Measurements from ENCODE around the gene RNASE4.
A peak's percentile ranks its signal among the peaks of the same experiment; 100 is the strongest.

The RNASE4 gene

DNA sequence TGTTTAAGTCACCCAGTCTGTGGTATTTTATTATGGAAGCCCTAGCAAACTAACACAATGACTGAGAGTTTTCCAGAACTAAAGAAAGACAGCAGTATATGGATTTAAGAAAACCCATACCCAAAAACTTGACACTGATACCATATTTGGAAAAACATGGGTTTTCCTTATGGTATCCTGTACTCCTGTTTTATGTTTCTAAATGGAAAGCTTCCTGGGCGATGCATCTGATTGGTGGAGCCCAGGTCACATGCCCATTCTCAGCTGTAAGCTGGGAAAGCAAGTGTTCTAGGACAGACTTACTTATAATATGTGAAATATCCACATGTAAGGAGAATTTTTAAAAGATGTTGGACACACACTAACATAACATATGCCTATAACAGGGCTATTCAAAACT, 4.5 kb upstream of the RNASE4 start:
- no peak overlapping the region for H3K27ac ChIP-seq (ENCODE audit: low read depth, low read length)
- peaks cover 13% of the 10 kb centered on the region for H3K4me1 ChIP-seq (ENCODE audit: control insufficient read depth, insufficient read depth, low read length)
- no peaks in the 10 kb centered on the region for H3K36me3 ChIP-seq (ENCODE audit: control insufficient read depth, insufficient read depth, low read length)
- H3K4me3 ChIP-seq (ENCODE audit: low read depth, low read length), result peak overlapping the region; percentile 96
- H3K9ac ChIP-seq (ENCODE audit: low read length), result no peak overlapping the region
- no peaks in the 10 kb centered on the region for H3K9me3 ChIP-seq (ENCODE audit: control insufficient read depth, insufficient read depth, low read depth, low read length)
- H3K27me3 ChIP-seq (ENCODE audit: control insufficient read depth, insufficient read depth, low read length), result no peaks in the 10 kb centered on the region

DNA sequence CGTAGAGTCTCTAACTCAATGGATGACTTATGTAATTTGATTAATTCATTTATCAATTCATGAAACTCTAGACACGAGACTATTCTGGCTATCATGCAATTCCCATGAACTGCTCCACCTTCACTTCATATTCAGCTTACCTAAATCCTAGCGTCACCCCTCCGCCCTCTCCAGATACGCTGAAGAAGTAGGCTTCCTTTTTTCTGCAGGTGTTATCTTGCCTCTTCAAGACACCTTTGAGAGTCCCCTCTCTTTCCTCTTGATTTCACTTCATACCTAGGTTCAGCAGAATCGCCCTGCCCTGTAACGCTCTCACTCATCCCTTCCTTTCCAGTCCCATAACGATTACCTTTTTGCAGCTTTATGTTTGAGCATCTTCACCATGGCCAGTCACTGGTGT, 4.0 kb upstream of the RNASE4 start:
- no peaks in the 10 kb centered on the region for H3K27me3 ChIP-seq (ENCODE audit: control insufficient read depth, insufficient read depth, low read length)
- peak overlapping the region; percentile 96 for H3K4me3 ChIP-seq (ENCODE audit: low read depth, low read length)
- no peak overlapping the region for H3K27ac ChIP-seq (ENCODE audit: low read depth, low read length)
- no peaks in the 10 kb centered on the region for H3K36me3 ChIP-seq (ENCODE audit: control insufficient read depth, insufficient read depth, low read length)
- peaks cover 17% of the 10 kb centered on the region for H3K4me1 ChIP-seq (ENCODE audit: control insufficient read depth, insufficient read depth, low read length)
- H3K9ac ChIP-seq (ENCODE audit: low read length), result no peak overlapping the region
- no peaks in the 10 kb centered on the region for H3K9me3 ChIP-seq (ENCODE audit: control insufficient read depth, insufficient read depth, low read depth, low read length)

DNA sequence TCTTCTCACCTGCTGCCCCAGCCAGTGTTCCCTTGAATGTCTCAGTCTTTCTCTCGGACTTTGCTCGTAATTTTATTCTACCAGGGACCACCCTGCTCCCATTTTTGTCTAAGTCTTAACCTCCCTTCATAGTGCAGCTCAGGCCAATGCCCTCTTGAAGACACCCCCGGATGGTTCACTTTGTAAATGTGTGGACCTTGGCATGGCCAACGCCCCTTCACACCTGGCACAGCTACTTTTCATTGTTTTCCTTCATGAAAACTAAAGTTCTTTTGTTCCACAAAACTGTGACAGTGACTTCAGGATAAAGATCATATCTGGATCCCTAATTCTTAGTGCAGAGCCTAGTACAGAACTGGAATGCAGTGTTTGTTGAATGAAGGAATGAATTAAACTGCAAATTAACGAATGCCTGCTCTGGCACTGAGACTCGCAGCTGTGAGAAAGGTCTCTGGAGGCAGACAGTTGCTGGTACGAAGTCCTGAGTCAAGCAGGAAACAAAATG, 3.5 kb upstream of the RNASE4 start:
- Histone ChIP-seq H3K4me3 (ENCODE audit: low read depth, low read length) (peak overlapping the region; percentile 96), H3K9ac (ENCODE audit: low read length) (peak overlapping the region; percentile 71), H3K9me3 (ENCODE audit: control insufficient read depth, insufficient read depth, low read depth, low read length) (no peaks in the 10 kb centered on the region), H3K4me1 (ENCODE audit: control insufficient read depth, insufficient read depth, low read length) (peaks cover 19% of the 10 kb centered on the region), H3K27ac (ENCODE audit: low read depth, low read length) (no peak overlapping the region), H3K36me3 (ENCODE audit: control insufficient read depth, insufficient read depth, low read length) (no peaks in the 10 kb centered on the region), H3K27me3 (ENCODE audit: control insufficient read depth, insufficient read depth, low read length) (no peaks in the 10 kb centered on the region)

DNA sequence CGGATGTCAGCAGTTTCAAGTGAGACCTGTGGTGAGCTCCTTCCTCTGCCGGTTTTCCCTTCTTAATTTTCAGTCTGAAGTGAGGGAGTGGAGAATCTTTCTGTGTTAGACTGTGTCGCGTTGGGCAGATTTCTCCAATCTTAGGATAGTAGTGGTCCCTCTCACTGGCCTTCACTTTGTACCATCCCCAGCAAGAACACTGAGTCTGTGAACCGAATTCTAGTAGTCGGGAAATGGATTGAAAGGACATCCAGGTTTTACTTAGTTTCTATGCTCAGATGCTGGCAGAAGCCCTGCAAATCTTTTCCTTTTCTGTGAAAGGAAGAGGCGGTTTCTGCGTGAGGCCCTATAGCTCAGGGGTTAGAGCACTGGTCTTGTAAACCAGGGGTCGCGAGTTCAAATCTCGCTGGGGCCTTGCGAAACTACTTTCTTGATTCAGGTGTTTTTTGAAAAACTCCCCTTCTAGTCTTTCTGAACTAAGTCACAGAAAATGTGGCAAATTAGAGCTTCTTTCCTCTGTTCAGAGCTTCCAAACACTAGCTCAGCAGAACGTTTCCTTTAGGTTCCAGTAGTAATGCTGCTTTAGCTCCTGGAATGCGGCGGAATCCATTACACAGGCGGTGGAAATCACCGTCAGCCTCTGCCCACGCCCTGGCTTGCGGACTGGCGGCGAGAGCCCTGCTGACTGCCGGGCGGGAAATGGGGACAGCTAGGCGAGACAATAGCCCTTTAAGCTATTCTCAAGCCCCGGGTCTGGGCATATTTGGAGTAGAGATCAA, 2.8 kb upstream of the RNASE4 start:
- H3K9me3 ChIP-seq (ENCODE audit: control insufficient read depth, insufficient read depth, low read depth, low read length), result no peaks in the 10 kb centered on the region
- H3K9ac ChIP-seq (ENCODE audit: low read length), result peak overlapping the region; percentile 89
- H3K4me1 ChIP-seq (ENCODE audit: control insufficient read depth, insufficient read depth, low read length), result peaks cover 16% of the 10 kb centered on the region
- H3K36me3 ChIP-seq (ENCODE audit: control insufficient read depth, insufficient read depth, low read length), result no peaks in the 10 kb centered on the region
- peak overlapping the region; percentile 86 for H3K27ac ChIP-seq (ENCODE audit: low read depth, low read length)
- no peaks in the 10 kb centered on the region for H3K27me3 ChIP-seq (ENCODE audit: control insufficient read depth, insufficient read depth, low read length)
- H3K4me3 ChIP-seq (ENCODE audit: low read depth, low read length), result peak overlapping the region; percentile 96

DNA sequence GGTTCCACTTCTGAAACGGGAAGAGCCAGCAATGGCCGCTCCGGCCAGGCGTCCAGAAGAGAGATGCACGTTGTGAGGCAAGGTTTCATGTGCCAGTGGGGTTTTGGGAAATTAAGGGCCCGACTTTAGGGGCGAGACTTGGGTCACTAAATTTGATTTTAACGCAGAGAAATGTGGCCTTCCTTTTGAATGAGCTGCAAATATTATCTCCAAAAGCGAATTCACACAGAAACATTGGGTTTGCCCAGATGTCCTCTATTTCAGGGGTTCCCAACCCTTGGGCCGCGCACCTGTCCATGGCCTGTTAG, 2.3 kb upstream of the RNASE4 start:
- peak overlapping the region; percentile 96 for H3K4me3 ChIP-seq (ENCODE audit: low read depth, low read length)
- H3K36me3 ChIP-seq (ENCODE audit: control insufficient read depth, insufficient read depth, low read length), result no peaks in the 10 kb centered on the region
- peak overlapping the region; percentile 86 for H3K27ac ChIP-seq (ENCODE audit: low read depth, low read length)
- peak overlapping the region; percentile 89 for H3K9ac ChIP-seq (ENCODE audit: low read length)
- no peaks in the 10 kb centered on the region for H3K9me3 ChIP-seq (ENCODE audit: control insufficient read depth, insufficient read depth, low read depth, low read length)
- peaks cover 16% of the 10 kb centered on the region for H3K4me1 ChIP-seq (ENCODE audit: control insufficient read depth, insufficient read depth, low read length)
- H3K27me3 ChIP-seq (ENCODE audit: control insufficient read depth, insufficient read depth, low read length), result no peaks in the 10 kb centered on the region

DNA sequence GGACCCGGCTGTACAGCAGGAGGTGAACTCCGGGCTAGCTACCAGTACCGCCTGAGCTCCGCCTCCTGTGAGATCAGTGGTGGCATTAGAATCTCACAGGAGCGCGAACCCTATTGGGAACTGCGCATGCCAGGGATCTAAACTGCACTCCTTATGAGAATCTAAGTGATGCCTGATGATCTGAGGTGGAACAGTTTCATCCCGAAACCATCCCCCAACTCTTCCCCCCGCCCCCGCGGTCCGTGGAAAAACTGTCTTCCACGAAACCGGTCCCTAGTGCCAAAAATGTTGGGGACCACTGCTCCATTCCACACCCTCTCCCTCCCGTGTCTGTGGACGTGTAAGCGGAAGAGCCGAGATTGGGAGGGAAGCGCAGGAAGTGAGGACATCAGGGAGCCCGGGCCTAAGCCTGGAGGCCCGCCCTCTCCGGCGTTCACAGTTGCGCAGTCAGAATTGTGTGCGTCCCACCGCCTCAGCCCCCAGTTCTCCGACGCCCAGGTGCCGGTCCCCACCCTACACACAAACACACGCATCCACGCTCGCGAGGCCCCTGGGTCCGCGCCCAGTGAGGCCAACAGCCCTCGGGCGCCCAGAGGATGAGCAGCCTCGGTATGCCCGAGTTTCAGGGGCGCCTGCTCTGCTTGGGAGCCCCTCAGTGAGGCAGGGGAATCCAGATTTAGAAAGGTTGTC, 1.8 kb upstream of the RNASE4 start:
- Histone ChIP-seq H3K36me3 (ENCODE audit: control insufficient read depth, insufficient read depth, low read length) (no peaks in the 10 kb centered on the region), H3K9me3 (ENCODE audit: control insufficient read depth, insufficient read depth, low read depth, low read length) (no peaks in the 10 kb centered on the region), H3K4me3 (ENCODE audit: low read depth, low read length) (peak overlapping the region; percentile 96), H3K27ac (ENCODE audit: low read depth, low read length) (peak overlapping the region; percentile 86), H3K9ac (ENCODE audit: low read length) (peak overlapping the region; percentile 89), H3K27me3 (ENCODE audit: control insufficient read depth, insufficient read depth, low read length) (no peaks in the 10 kb centered on the region), H3K4me1 (ENCODE audit: control insufficient read depth, insufficient read depth, low read length) (peaks cover 16% of the 10 kb centered on the region)

DNA sequence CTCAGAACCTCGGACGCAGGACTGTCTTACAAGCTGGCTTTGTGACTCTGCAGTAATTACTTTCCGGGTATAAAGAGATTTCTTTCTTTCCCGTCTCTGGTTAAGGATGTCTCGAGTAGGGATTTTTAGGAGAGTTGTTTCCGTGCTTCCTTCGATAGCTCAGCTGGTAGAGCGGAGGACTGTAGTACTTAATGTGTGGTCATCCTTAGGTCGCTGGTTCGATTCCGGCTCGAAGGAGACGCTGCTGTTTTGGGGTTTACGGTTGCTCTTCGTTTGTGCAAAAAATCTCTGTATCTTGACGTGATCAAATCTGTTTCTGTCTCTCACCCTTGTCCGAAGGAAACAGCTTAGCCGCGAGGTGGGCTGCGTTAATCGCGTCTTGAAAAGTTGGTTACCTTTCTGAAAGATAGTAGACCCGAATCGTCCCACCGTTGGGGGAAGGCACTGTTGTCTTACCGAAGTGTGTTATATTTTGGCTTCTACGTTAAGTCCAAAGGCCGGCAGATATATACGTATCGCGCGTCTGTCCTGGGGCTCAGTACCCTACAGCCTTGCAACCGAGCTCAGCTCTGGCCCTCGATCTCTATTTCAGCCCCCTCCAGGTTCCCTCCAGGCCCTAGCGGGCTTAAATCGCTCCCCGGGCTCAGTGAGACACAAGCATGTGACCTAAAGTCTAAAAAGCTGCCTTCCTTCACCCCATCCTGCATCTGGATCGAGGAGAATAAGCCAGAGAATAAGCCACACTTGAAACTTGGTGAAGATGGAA, 1.1 kb upstream of the RNASE4 start:
- no peaks in the 10 kb centered on the region for H3K36me3 ChIP-seq (ENCODE audit: control insufficient read depth, insufficient read depth, low read length)
- peak overlapping the region; percentile 89 for H3K9ac ChIP-seq (ENCODE audit: low read length)
- no peaks in the 10 kb centered on the region for H3K9me3 ChIP-seq (ENCODE audit: control insufficient read depth, insufficient read depth, low read depth, low read length)
- H3K4me3 ChIP-seq (ENCODE audit: low read depth, low read length), result peak overlapping the region; percentile 96
- H3K27me3 ChIP-seq (ENCODE audit: control insufficient read depth, insufficient read depth, low read length), result no peaks in the 10 kb centered on the region
- peaks cover 16% of the 10 kb centered on the region for H3K4me1 ChIP-seq (ENCODE audit: control insufficient read depth, insufficient read depth, low read length)
- peak overlapping the region; percentile 86 for H3K27ac ChIP-seq (ENCODE audit: low read depth, low read length)

- Histone ChIP-seq H3K4me3 (ENCODE audit: low read depth, low read length) (peak overlapping the region; percentile 96), H3K27ac (ENCODE audit: low read depth, low read length) (no peak overlapping the region), H3K9me3 (ENCODE audit: control insufficient read depth, insufficient read depth, low read depth, low read length) (no peaks in the 10 kb centered on the region), H3K9ac (ENCODE audit: low read length) (peak overlapping the region; percentile 71), H3K27me3 (ENCODE audit: control insufficient read depth, insufficient read depth, low read length) (no peaks in the 10 kb centered on the region), H3K4me1 (ENCODE audit: control insufficient read depth, insufficient read depth, low read length) (peaks cover 16% of the 10 kb centered on the region), H3K36me3 (ENCODE audit: control insufficient read depth, insufficient read depth, low read length) (no peaks in the 10 kb centered on the region)
Observed at GRCh38 chr14:20684662-20685456, 499 bp downstream of the RNASE4 start.

DNA sequence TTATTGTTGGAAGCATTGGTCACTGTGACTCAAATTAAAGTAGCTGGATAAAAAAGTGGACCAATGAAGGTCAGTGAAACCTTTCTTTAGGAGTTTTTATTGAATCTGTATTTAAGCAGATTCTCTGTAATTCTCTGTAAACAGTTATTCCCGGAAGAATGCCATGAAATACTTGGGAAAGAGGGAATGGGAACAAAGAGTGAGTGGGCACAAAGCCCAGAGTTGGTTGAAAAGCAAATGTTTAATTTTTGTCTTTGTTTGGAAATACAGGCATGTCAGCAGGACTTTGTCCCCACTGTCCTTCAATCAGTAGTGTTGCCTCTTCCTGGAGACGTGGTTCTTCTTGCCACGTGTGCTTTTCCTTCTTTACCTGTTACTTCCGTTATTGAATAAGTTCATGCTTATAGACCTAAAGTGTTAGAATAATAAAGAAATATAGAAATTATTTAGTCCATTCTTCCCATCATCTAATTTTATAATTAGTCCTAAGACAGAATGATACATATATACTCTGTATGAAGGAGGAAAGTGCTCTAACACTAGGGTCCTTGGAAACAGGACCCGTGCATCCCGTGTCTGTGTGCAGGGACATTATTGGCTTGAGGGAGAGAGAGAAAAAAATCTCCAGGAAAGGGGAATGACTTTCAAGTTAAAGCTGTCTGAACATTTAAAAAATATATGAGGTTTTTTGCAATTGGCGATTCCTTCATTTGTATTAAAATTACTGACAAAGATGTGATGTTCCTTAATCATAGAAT, 2.2 kb downstream of the RNASE4 start:
- H3K27ac ChIP-seq (ENCODE audit: low read depth, low read length), result no peak overlapping the region
- H3K36me3 ChIP-seq (ENCODE audit: control insufficient read depth, insufficient read depth, low read length), result no peaks in the 10 kb centered on the region
- H3K4me1 ChIP-seq (ENCODE audit: control insufficient read depth, insufficient read depth, low read length), result 0 out of 2 replicates have a peak, but pooled peaks cover 5% of the 10 kb centered on the region
- H3K9ac ChIP-seq (ENCODE audit: low read length), result no peak overlapping the region
- no peaks in the 10 kb centered on the region for H3K9me3 ChIP-seq (ENCODE audit: control insufficient read depth, insufficient read depth, low read depth, low read length)
- no peak overlapping the region for H3K4me3 ChIP-seq (ENCODE audit: low read depth, low read length)
- H3K27me3 ChIP-seq (ENCODE audit: control insufficient read depth, insufficient read depth, low read length), result no peaks in the 10 kb centered on the region
